ENCODE data around the gene MICALL1. TPM values are rescaled to one million over a fixed set of nuclear protein-coding genes. Genes with fewer than 3 reads are reported as not detected.

The MICALL1 gene
- total and polyA plus RNA-seq, 2 of the 4 experiments (the other 2 are of a cell fraction), result 12.4 to 22.3 TPM

DNA sequence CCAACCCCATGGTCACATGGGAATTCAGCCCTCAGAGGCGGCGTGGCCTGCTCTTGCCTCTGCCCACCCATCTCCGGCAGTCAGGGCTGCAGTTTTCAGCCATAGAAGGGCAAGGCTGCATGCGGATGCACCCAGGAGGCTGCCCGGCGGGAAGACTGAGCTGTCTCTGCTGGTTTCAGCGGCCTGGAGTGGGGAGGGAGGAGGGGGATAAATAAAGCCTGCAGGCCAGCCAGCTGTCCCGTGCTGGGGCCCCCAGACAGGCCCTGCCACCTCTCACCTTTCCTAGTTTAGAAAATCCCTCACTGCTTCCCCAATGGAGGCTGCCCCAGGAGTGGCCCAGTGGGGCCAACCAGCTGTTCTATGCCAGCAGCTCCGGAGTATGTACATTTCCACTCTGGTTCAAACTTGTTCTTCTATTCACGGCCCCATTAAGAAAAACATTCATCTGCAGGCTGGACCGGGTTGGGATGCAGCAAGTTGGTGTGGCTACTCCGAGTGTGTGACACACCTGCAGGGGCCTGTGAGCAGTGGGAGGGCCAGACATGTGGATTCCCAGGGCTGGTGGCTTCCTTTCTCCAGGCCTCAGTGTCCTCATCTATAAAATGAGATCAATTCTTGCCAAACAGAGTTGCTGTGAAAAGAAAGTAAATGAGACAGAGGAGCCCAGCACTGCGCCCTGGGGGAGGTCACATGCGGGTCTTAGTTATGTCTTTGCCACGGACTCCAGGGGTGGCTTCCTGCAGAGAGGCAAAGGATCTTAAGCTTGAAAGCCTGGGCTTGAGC is 5.0 kb downstream of the MICALL1 start (continued):
- TF ChIP-seq MAZ (IDR thresholded peaks at IDR 0.05; ENCODE audit: borderline replicate concordance, low read depth, low read length), result no peak

DNA sequence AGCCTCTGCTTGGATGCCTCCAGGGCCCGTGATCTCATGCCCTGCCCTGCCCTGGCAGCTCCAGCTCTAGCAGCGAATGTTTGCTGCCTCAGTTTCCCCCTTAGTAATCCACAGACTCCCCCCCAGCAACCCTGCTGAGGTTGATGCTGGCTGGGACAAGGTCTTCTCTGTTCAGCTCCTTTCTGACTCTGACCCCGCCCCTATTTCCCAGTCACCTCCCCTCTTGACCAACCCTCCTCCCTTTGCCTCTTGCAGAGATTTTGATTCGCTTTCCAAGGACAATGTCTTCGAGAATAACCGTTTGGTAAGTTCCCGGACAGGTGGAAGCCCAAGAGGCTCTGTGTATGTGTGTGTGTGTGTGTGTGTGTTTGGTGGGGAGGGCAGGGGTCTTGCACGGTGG is 5.6 kb downstream of the MICALL1 start:
- H3K27me3 ChIP-seq (ENCODE audit: control insufficient read depth, insufficient read depth, low read length), result no peaks in the 10 kb centered on the region
- no peak overlapping the region for H2BK20ac ChIP-seq (ENCODE audit: low read depth, low read length)
- peaks cover 28 to 63% of the 10 kb centered on the region in 2 experiments for H3K79me1 ChIP-seq (ENCODE audit: low read depth in 1 of 2, low read length in 2 of 2)
- no peak overlapping the region for H3K14ac ChIP-seq (replicated peaks; ENCODE audit: low read depth, low read length)
- no peak overlapping the region for H2BK120ac ChIP-seq (ENCODE audit: low read depth, low read length)
- peaks cover 28% of the 10 kb centered on the region for H3K36me3 ChIP-seq (ENCODE audit: control insufficient read depth, insufficient read depth, low read length)
- DNase-seq (no peak), ATAC-seq (ENCODE audit: low read depth) (no peak)
- H3K4me3 ChIP-seq (ENCODE audit: insufficient read depth, low read depth, low read length), result no peak overlapping the region
- TF ChIP-seq RFX5 (IDR thresholded peaks at IDR 0.05; ENCODE audit: low read depth, low read length), result no peak
- no peak for TF ChIP-seq NFE2L2 (IDR thresholded peaks at IDR 0.05; ENCODE audit: low read depth, low read length)
- TF ChIP-seq CHD1 (IDR thresholded peaks at IDR 0.05; ENCODE audit: low read depth, low read length), result no peak
- TF ChIP-seq BHLHE40 (IDR thresholded peaks at IDR 0.05; ENCODE audit: low read depth, low read length), result no peak
- no peak for TF ChIP-seq POLR2A (IDR thresholded peaks at IDR 0.05; ENCODE audit: low read depth, low read length)
- no peak for TF ChIP-seq MXI1 (IDR thresholded peaks at IDR 0.05; ENCODE audit: borderline replicate concordance, low read depth, low read length)
- TF ChIP-seq SMC3 (IDR thresholded peaks at IDR 0.05; ENCODE audit: low read depth, low read length), result no peak
- TF ChIP-seq, protein P1, sequence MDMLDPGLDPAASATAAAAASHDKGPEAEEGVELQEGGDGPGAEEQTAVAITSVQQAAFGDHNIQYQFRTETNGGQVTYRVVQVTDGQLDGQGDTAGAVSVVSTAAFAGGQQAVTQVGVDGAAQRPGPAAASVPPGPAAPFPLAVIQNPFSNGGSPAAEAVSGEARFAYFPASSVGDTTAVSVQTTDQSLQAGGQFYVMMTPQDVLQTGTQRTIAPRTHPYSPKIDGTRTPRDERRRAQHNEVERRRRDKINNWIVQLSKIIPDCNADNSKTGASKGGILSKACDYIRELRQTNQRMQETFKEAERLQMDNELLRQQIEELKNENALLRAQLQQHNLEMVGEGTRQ (IDR thresholded peaks at IDR 0.05; ENCODE audit: low read depth, low read length), result no peak
- no peak for TF ChIP-seq CEBPB (IDR thresholded peaks at IDR 0.05; ENCODE audit: low read depth, low read length)
- no peak for TF ChIP-seq RCOR1 (IDR thresholded peaks at IDR 0.05; ENCODE audit: insufficient replicate concordance, low read length)
- TF ChIP-seq MAZ (IDR thresholded peaks at IDR 0.05; ENCODE audit: borderline replicate concordance, low read depth, low read length), result no peak
- TF ChIP-seq, protein P2, sequence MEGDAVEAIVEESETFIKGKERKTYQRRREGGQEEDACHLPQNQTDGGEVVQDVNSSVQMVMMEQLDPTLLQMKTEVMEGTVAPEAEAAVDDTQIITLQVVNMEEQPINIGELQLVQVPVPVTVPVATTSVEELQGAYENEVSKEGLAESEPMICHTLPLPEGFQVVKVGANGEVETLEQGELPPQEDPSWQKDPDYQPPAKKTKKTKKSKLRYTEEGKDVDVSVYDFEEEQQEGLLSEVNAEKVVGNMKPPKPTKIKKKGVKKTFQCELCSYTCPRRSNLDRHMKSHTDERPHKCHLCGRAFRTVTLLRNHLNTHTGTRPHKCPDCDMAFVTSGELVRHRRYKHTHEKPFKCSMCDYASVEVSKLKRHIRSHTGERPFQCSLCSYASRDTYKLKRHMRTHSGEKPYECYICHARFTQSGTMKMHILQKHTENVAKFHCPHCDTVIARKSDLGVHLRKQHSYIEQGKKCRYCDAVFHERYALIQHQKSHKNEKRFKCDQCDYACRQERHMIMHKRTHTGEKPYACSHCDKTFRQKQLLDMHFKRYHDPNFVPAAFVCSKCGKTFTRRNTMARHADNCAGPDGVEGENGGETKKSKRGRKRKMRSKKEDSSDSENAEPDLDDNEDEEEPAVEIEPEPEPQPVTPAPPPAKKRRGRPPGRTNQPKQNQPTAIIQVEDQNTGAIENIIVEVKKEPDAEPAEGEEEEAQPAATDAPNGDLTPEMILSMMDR (conservative IDR thresholded peaks at IDR 0.05; ENCODE audit: low read depth, low read length), result no peak
- no peak for TF ChIP-seq MAFK (IDR thresholded peaks at IDR 0.05; ENCODE audit: low read depth, low read length)
- no peak overlapping the region for H4K91ac ChIP-seq (ENCODE audit: insufficient read depth, low read depth, low read length)
- H3K4ac ChIP-seq (ENCODE audit: low read depth, low read length), result no peak overlapping the region
- H3K27ac ChIP-seq (ENCODE audit: insufficient read depth, low read length), result no peak overlapping the region
- no peak overlapping the region for H4K5ac ChIP-seq (ENCODE audit: low read depth, low read length)
- no peak overlapping the region for H4K8ac ChIP-seq (ENCODE audit: low read depth in 2 of 2, low read length in 2 of 2)
- BruUV-seq (replicated peaks), result no TSS peak
- in situ Hi-C loops (cut with MboI; ENCODE audit: low sequenced_read_pairs), result no loop called here
- H3K4me1 ChIP-seq (ENCODE audit: control insufficient read depth, insufficient read depth, low read length), result peaks cover 14% of the 10 kb centered on the region
- no peak overlapping the region for H3K18ac ChIP-seq (ENCODE audit: low read depth, low read length)
- no peaks in the 10 kb centered on the region for H3K9me3 ChIP-seq (ENCODE audit: control insufficient read depth, insufficient read depth, low read length)
- no peak overlapping the region for H3K9ac ChIP-seq (ENCODE audit: low read depth, low read length)
- no peak overlapping the region for H3K23ac ChIP-seq (ENCODE audit: low read depth, low read length)
- WGBS, 2 experiments (ENCODE audit: extremely low coverage in 2 of 2, insufficient read length in 1 of 2), result no CpG with 5 or more reads among the region's 8 CpGs
- no peak overlapping the region for H2AK5ac ChIP-seq (ENCODE audit: low read depth, low read length)
- H2BK15ac ChIP-seq (ENCODE audit: low read depth, low read length), result no peak overlapping the region
- no peak overlapping the region for H2AK9ac ChIP-seq (replicated peaks; ENCODE audit: low read depth, low read length, poor library complexity)
- peaks cover 43% of the 10 kb centered on the region for H4K20me1 ChIP-seq (ENCODE audit: insufficient read depth, low read length)
- no peak overlapping the region for H2AFZ ChIP-seq (replicated peaks; ENCODE audit: low read length, poor library complexity)
- intact Hi-C loops (cut with micrococcal nuclease), result no loop called here
- H3K4me2 ChIP-seq (ENCODE audit: low read depth, low read length), result no peak overlapping the region
- dilution Hi-C loops (cut with HindIII; ENCODE audit: low sequenced_read_pairs, unreplicated experiment), result no loop called here
- peaks cover 21% of the 10 kb centered on the region for H3K9me1 ChIP-seq (ENCODE audit: insufficient read depth, low read length)
- CTCF ChIA-PET, result no interaction called here
- H3K56ac ChIP-seq (ENCODE audit: extremely low read depth, insufficient read depth, low read length), result no peak overlapping the region
- POLR2A ChIA-PET (ENCODE audit: unreplicated experiment), result no interaction called here
- H2BK5ac ChIP-seq (ENCODE audit: low read depth, low read length, poor library complexity, severe bottlenecking), result no peak overlapping the region
